Activated CD8-positive, alpha-beta memory T cell treated with anti-CD3 and anti-CD28 coated beads for 4 hours (primary cell): Measurements from ENCODE around the gene OR51Q1.

Source experiments
- DNase-seq, 2 donors: peaks; one replicate each; pipeline ENCODE4 v3.0.0-alpha.2; 2020; ENCODE audit warnings: low read depth in 2 of 2

Gene OR51Q1

GRCh38 chr11:5421811-5422210 lies at the start of gene OR51Q1:
OR51Q1 (plus strand) TSS chr11:5422111; CDS start chr11:5422201, 90 bp downstream.
- no peak for DNase-seq

GRCh38 chr11:5380740-5381342 lies 41.1 kb upstream of the OR51Q1 start:
- no peak for DNase-seq

GRCh38 chr11:5383576-5383975 lies 38.3 kb upstream of the OR51Q1 start, which contains the start of gene OR51M1:
OR51M1 (plus strand) TSS chr11:5383812; CDS start chr11:5389399, 5,587 bp downstream.
- no peak for DNase-seq

GRCh38 chr11:5384335-5384734 lies 37.6 kb upstream of the OR51Q1 start:
- DNase-seq: no peak

GRCh38 chr11:5390210-5390609 lies 31.7 kb upstream of the OR51Q1 start:
- no peak for DNase-seq

- DNase-seq: no peak
Measured at GRCh38 chr11:5394091-5394490, 27.8 kb upstream of the OR51Q1 start.

GRCh38 chr11:5398936-5399335 lies 23.0 kb upstream of the OR51Q1 start:
- DNase-seq: no peak

- no peak for DNase-seq
Measured at GRCh38 chr11:5405173-5405572, 16.7 kb upstream of the OR51Q1 start.

GRCh38 chr11:5420993-5421392 lies 918 bp upstream of the OR51Q1 start:
- no peak for DNase-seq

- no peak for DNase-seq
Measured at GRCh38 chr11:5423131-5423530, 1.2 kb downstream of the OR51Q1 start.

GRCh38 chr11:5441414-5441813 lies 19.5 kb downstream of the OR51Q1 start, which contains the start of gene OR51I1:
OR51I1 (minus strand) TSS chr11:5441514; CDS start chr11:5441514, 0 bp downstream.
- no peak for DNase-seq

GRCh38 chr11:5443835-5444393 lies 22.0 kb downstream of the OR51Q1 start:
- DNase-seq: no peak

GRCh38 chr11:5449023-5449422 lies 27.1 kb downstream of the OR51Q1 start, which contains the start of gene OR51I2:
OR51I2 (plus strand) TSS chr11:5449323; CDS start chr11:5453489, 4,166 bp downstream.
- DNase-seq: no peak

GRCh38 chr11:5449432-5449831 lies 27.5 kb downstream of the OR51Q1 start:
- no peak for DNase-seq

GRCh38 chr11:5460983-5461621 lies 39.2 kb downstream of the OR51Q1 start:
- DNase-seq: no peak

GRCh38 chr11:5467527-5467926 lies 45.6 kb downstream of the OR51Q1 start:
- DNase-seq: no peak
